A549 (cell line): ENCODE results near the gene SHC2. TPM values are rescaled to one million over a fixed set of nuclear protein-coding genes. Genes with fewer than 3 reads are reported as not detected.
"Not testable (repeated sequence)": the region's sequence is repeated elsewhere in the genome, so short reads cannot be mapped to it uniquely, and the experiment has no call there.

Experiments used
- ATAC-seq, 2 experiments: fragments of 200-7000 bp in 1 of 2; fragments of >200 bp in 1 of 2; cut with Nextera tagmentation in 1 of 2; cut with Tn5 transposase in 1 of 2; 3 replicates each; pipeline versions ENCODE4 v1.8.0 to v1.9.1; 2018 to 2020; ENCODE audit warnings: mild to moderate bottlenecking in 1 of 2, moderate library complexity in 1 of 2
- CTCF ChIA-PET: fragments of 300-600 bp; sonication (Branson Sonifier 250); formaldehyde crosslinking; extraction: SDS; loops from one replicate; lab custom pipeline; 2021; ENCODE audit warnings: antibody characterized with exemption, inconsistent platforms; lab: Yijun Ruan, JAX
- POLR2A ChIA-PET: fragments of 350-600 bp; formaldehyde crosslinking; extraction: SDS; loops from one replicate; lab custom pipeline; 2021; ENCODE audit warnings: antibody characterized with exemption, inconsistent platforms; lab: Yijun Ruan, JAX
- DNase-seq, 2 experiments: peaks; one replicate each; pipeline versions ENCODE4 v3.0.0 to v3.0.0-alpha.2; 2011 to 2016; ENCODE audit warnings: low read depth in 1 of 2, low spot score in 1 of 2
- FAIRE-seq: peaks from 2 replicates; lab custom pipeline; 2011; peaks lifted over from hg19 to GRCh38; lab: Jason Lieb, UNC
- H3K27ac ChIP-seq, 2 experiments: fragments of >200 bp; sonication (Bioruptor Twin); formaldehyde crosslinking; 3 replicates each; pipeline ENCODE4 v1.5.1; 2016 to 2017
- H3K4me1 ChIP-seq: fragments of >200 bp; sonication (Bioruptor Twin); formaldehyde crosslinking; 3 replicates; pipeline ENCODE4 v1.6.1; 2016
- H3K4me2 ChIP-seq: fragments of >200 bp; sonication (Bioruptor Twin); formaldehyde crosslinking; 3 replicates; pipeline ENCODE4 v1.6.1; 2016
- H3K4me3 ChIP-seq: fragments of >200 bp; sonication (Bioruptor Twin); formaldehyde crosslinking; 3 replicates; pipeline ENCODE4 v1.5.1; 2016
- H3K9me3 ChIP-seq: fragments of >200 bp; sonication (Bioruptor Twin); formaldehyde crosslinking; 3 replicates; pipeline ENCODE4 v1.6.1; 2016
- BHLHE40 ChIP-seq: IDR thresholded peaks from 2 replicates; pipeline ENCODE4 v1.6.1; 2012; ENCODE audit warnings: low read depth, low read length, inconsistent platforms
- CBX8 ChIP-seq: fragments of 200-600 bp; sonication (generic); IDR thresholded peaks from 2 replicates; pipeline ENCODE4 v1.6.1; 2016
- CEBPB ChIP-seq, 2 experiments: fragments of >200 bp in 1 of 2; sonication (Bioruptor Twin) in 1 of 2; formaldehyde crosslinking in 1 of 2; IDR thresholded peaks; 2 replicates each; pipeline ENCODE4 v1.6.1; 2012 to 2016
- CHD4 ChIP-seq: fragments of 200-600 bp; sonication (generic); IDR thresholded peaks from 2 replicates; pipeline ENCODE4 v1.6.1; 2016; ENCODE audit warnings: antibody characterized with exemption, mild to moderate bottlenecking, borderline replicate concordance
- GATA3 ChIP-seq: IDR thresholded peaks from 2 replicates; pipeline ENCODE4 v1.6.1; 2012; ENCODE audit warnings: borderline replicate concordance
- HDAC2 ChIP-seq: fragments of 200-600 bp; sonication (generic); IDR thresholded peaks from 2 replicates; pipeline ENCODE4 v1.6.1; 2016
- HOXA7 ChIP-seq: fragments of 250-450 bp; sonication (Bioruptor Pico); IDR thresholded peaks from 2 replicates; pipeline ENCODE4 v1.5.0; 2020; ENCODE audit warnings: mild to moderate bottlenecking, moderate library complexity
- HOXB5 ChIP-seq: fragments of 250-450 bp; sonication (Bioruptor Pico); IDR thresholded peaks from 2 replicates; pipeline ENCODE4 v1.5.0; 2020; ENCODE audit warnings: mild to moderate bottlenecking, moderate library complexity
- KDM5A ChIP-seq: fragments of 200-600 bp; sonication (generic); IDR thresholded peaks from 2 replicates; pipeline ENCODE4 v1.6.1; 2016; ENCODE audit warnings: antibody characterized with exemption, mild to moderate bottlenecking
- MAZ ChIP-seq: fragments of 150-350 bp; IDR thresholded peaks from 2 replicates; pipeline ENCODE4 v1.6.1; 2014; ENCODE audit warnings: antibody characterized with exemption, low read depth, low read length, borderline replicate concordance
- NFE2L2 ChIP-seq: fragments of 150-350 bp; conservative IDR thresholded peaks from 2 replicates; pipeline ENCODE4 v1.6.1; 2014; ENCODE audit warnings: low read length
- PHF8 ChIP-seq: fragments of 200-600 bp; sonication (generic); IDR thresholded peaks from 2 replicates; pipeline ENCODE4 v1.6.1; 2016; ENCODE audit warnings: low read depth, mild to moderate bottlenecking, antibody characterized with exemption, moderate library complexity, borderline replicate concordance
- POLR2A ChIP-seq: IDR thresholded peaks from 2 replicates; pipeline ENCODE4 v1.6.1; 2012; ENCODE audit warnings: mild to moderate bottlenecking, low read length
- POLR2AphosphoS2 ChIP-seq: conservative IDR thresholded peaks from 2 replicates; pipeline ENCODE4 v1.6.1; 2012; ENCODE audit warnings: low read length, improper control_type of control experiment, inconsistent platforms
- RARB ChIP-seq: fragments of 250-450 bp; sonication (Bioruptor Pico); IDR thresholded peaks from 2 replicates; pipeline ENCODE4 v1.8.0; 2021; ENCODE audit warnings: mild to moderate bottlenecking, moderate library complexity
- ZC3H11A ChIP-seq: fragments of 450-650 bp; IDR thresholded peaks from 2 replicates; pipeline ENCODE4 v1.6.1; 2014; ENCODE audit warnings: antibody characterized with exemption, mild to moderate bottlenecking
- ZSCAN20 ChIP-seq: fragments of 250-450 bp; sonication (Bioruptor Pico); IDR thresholded peaks from 2 replicates; pipeline ENCODE4 v1.8.0; 2022; ENCODE audit warnings: mild to moderate bottlenecking, moderate library complexity
- WGBS: methylation state at CpG from one replicate; pipeline ENCODE4 v1.1.6; 2017; ENCODE audit errors: missing lambda C conversion rate; 5-methylcytosine and 5-hydroxymethylcytosine counted together
- polyA plus RNA-seq, 4 experiments: library from polyadenylated mRNA; depleted of rRNA in 3 of 4; stranded (reverse); fragments of >200 nt; fragmentation: RNase III in 1 of 4; extraction: RNeasy Plus Mini Kit Qiagen cat#74134 plus additional on column Dnase treatment in 1 of 4; gene quantifications; 2 replicates in 3 of 4; 3 replicates in 1 of 4; pipeline ENCODE4 v1.2.3, GENCODE V29; 2011 to 2017
- TF ChIP-seq, protein P1 (sequence below): IDR thresholded peaks from 2 replicates; pipeline ENCODE4 v1.6.1; 2012

Gene SHC2
- polyA plus RNA-seq, 2 of the 4 experiments (the other 2 are of a cell fraction) = 0.36 to 0.58 TPM

DNA sequence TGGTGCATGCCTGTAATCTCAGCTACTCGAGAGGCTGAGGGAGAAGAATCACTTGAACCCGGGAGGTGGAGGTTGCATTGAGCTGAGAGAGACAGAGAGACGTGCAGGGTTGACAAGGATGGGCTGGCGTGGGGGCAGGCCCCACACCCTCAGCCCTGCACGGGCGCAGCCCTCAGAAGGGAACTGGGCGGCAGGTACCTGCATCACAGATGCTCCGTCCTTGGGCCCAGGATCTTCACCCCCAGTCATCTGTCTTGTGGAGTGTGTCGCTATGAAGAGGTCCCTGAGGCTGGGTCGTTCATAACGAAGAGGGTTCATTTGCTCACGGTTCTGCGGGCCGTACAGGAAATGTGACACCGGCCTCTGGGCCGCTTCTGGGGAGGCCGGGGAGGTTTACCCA is 72.1 kb downstream of the SHC2 start (continued):
- no peak for TF ChIP-seq CHD4
- TF ChIP-seq ZC3H11A = no peak
- TF ChIP-seq HDAC2 = no peak
- no peak for TF ChIP-seq CBX8
- no peak for TF ChIP-seq RARB (CRISPR knock-in tag)
- no peak for TF ChIP-seq HOXA7 (CRISPR knock-in tag)

DNA sequence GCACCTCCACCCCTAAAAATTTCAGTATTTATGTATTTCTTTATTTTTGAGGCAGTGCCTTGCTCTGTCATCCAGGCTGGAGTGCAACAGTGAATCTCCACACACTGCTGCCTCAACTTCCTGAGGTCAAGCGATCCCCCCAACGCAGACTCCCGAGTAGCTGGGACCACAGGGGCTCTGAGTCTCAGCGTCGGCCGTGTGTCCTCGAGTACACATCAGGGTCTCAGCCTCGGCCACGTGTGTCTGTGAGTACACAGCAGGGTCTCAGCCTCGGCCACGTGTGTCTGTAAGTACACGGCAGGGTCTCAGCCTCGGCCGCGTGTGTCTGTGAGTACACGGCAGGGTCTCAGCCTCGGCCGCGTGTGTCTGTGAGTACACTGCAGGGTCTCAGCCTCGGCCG is 73.1 kb downstream of the SHC2 start:
- TF ChIP-seq MAZ (no peak), CEBPB (IDR thresholded peaks at IDR 0.05) (no peak), HOXB5 (CRISPR knock-in tag) (no peak), BHLHE40 (no peak), POLR2A (no peak)
- no peak overlapping the region for H3K4me3 ChIP-seq
- ChIA-PET POLR2A (no interaction called here), CTCF (interaction anchor here (1.6 kb wide), 1 partner anchor 119 kb away, joined by 3 read pairs; no protein-coding TSS in a partner anchor)
- WGBS = 44% methylated on average over 6 of the region's 21 CpGs
- FAIRE-seq (no peak), DNase-seq (no peak), ATAC-seq (no peak)
- H3K27ac ChIP-seq = no peak overlapping the region
- H3K9me3 ChIP-seq = no peaks in the 10 kb centered on the region; the same call in 2 of the 3 replicates
- no peak overlapping the region for H3K4me2 ChIP-seq
- no peaks in the 10 kb centered on the region for H3K4me1 ChIP-seq

DNA sequence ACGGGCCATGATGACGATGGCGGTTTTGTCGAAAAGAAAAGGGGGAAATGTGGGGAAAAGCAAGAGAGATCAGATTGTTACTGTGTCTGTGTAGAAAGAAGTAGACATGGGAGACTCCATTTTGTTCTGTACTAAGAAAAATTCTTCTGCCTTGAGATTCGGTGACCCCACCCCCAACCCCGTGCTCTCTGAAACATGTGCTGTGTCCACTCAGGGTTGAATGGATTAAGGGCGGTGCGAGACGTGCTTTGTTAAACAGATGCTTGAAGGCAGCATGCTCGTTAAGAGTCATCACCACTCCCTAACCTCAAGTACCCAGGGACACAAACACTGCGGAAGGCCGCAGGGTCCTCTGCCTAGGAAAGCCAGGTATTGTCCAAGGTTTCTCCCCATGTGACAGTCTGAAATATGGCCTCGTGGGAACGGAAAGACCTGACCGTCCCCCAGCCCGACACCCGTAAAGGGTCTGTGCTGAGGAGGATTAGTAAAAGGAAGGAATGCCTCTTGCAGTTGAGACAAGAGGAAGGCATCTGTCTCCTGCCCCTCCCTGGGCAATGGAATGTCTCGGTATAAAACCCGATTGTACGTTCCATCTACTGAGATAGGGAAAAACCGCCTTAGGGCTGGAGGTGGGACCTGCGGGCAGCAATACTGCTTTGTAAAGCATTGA is 74.1 kb downstream of the SHC2 start:
- FAIRE-seq, H3K4me3 ChIP-seq, DNase-seq, ATAC-seq, CTCF ChIA-PET, H3K27ac ChIP-seq, POLR2A ChIA-PET, H3K4me1 ChIP-seq, H3K4me2 ChIP-seq, H3K9me3 ChIP-seq: not testable (repeated sequence)
- WGBS = 52% methylated on average over 22 of the region's 22 CpGs

DNA sequence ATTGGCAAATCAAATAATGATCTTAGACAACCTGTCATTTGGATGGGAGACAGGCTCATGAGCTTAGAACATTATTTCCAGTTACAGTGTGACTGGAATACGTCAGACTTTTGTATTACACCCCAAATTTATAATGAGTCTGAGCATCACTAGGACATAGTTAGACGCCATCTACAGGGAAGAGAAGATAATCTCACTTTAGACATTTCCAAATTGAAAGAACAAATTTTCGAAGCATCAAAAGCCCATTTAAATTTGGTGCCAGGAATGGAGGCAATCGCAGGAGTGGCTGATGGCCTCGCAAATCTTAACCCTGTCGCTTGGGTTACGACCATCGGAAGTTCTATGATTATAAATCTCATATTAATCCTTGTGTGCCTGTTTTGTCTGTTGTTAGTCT is 74.6 kb downstream of the SHC2 start:
- H3K4me2 ChIP-seq, ATAC-seq, FAIRE-seq, H3K4me3 ChIP-seq, CTCF ChIA-PET, POLR2A ChIA-PET, DNase-seq, H3K4me1 ChIP-seq, H3K9me3 ChIP-seq, H3K27ac ChIP-seq: not testable (repeated sequence)
- 53% methylated on average over 8 of the region's 8 CpGs for WGBS

DNA sequence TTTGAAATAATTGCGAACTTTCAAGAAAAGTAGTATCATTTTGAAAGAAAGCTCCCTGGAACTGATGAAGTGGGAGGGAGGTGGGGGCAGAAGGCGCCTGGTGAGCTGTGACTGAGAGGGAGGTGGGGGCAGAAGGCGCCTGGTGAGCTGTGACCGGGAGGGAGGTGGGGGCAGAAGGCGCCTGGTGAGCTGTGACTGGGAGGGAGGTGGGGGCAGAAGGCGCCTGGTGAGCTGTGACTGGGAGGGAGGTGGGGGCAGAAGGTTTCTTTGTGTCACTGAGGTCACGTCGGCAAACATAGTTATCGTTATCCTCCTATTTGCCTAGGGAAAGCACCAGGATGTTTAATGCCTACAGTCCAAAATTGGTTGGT is 76.0 kb downstream of the SHC2 start:
- POLR2A ChIA-PET = no interaction called here
- Histone ChIP-seq H3K4me1 (no peaks in the 10 kb centered on the region), H3K4me2 (no peak overlapping the region), H3K4me3 (no peak overlapping the region)
- DNase-seq = no peak
- no peak for ATAC-seq
- whole genome bisulfite sequencing = 70% methylated on average over 5 of the region's 9 CpGs
- TF ChIP-seq PHF8 (no peak), POLR2AphosphoS2 (no peak), GATA3 (no peak), ZSCAN20 (CRISPR knock-in tag) (no peak), NFE2L2 (no peak), KDM5A (no peak)
- TF ChIP-seq, protein P1, sequence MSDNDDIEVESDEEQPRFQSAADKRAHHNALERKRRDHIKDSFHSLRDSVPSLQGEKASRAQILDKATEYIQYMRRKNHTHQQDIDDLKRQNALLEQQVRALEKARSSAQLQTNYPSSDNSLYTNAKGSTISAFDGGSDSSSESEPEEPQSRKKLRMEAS = no peak
- TF ChIP-seq, all 56 proteins: peak for 0
- H3K9me3 ChIP-seq = no peaks in the 10 kb centered on the region
- FAIRE-seq = no peak
- H3K27ac ChIP-seq = no peak overlapping the region
- CTCF ChIA-PET = interaction anchor here (1.2 to 2.3 kb wide), 3 partner anchors 11 to 27 kb away, joined by 3 to 6 read pairs (median 3); no protein-coding TSS in a partner anchor
